HG03066 (cell line): ENCODE results near the gene VAMP4.
"Not testable (repeated sequence)": the region's sequence is repeated elsewhere in the genome, so short reads cannot be mapped to it uniquely, and the experiment has no call there.

Experiments used
- ATAC-seq: cut with Tn5 transposase; IDR thresholded peaks from one replicate; pipeline ENCODE4 v1.9.1; 2021; ENCODE audit warnings: low read depth; ENCODE audit not compliant: unreplicated experiment

VAMP4 gene

GRCh38 chr1:171753685-171754352 lies 12.0 kb upstream of the VAMP4 start:
- ATAC-seq, result no peak

GRCh38 chr1:171753182-171753581 lies 11.3 kb upstream of the VAMP4 start:
- no peak for ATAC-seq

- no peak for ATAC-seq
Observed at GRCh38 chr1:171751221-171751620, 9.4 kb upstream of the VAMP4 start.

- no peak for ATAC-seq
Observed at GRCh38 chr1:171748651-171749050, 6.8 kb upstream of the VAMP4 start.

- no peak for ATAC-seq
Observed at GRCh38 chr1:171744986-171745385, 3.1 kb upstream of the VAMP4 start.

GRCh38 chr1:171743081-171743870 lies 1.4 kb upstream of the VAMP4 start:
- no peak for ATAC-seq

- peak; percentile 13 for ATAC-seq
Observed at GRCh38 chr1:171742577-171742922, 685 bp upstream of the VAMP4 start.

GRCh38 chr1:171740987-171741871 lies 636 bp downstream of the VAMP4 start:
- no peak for ATAC-seq

- ATAC-seq, result no peak
Observed at GRCh38 chr1:171740356-171740863, 1.5 kb downstream of the VAMP4 start.

- no peak for ATAC-seq
Observed at GRCh38 chr1:171739656-171740055, 2.2 kb downstream of the VAMP4 start.

- ATAC-seq, result no peak
Observed at GRCh38 chr1:171738911-171739310, 3.0 kb downstream of the VAMP4 start.

- no peak for ATAC-seq
Observed at GRCh38 chr1:171736196-171736595, 5.7 kb downstream of the VAMP4 start.

GRCh38 chr1:171730052-171730451 lies 11.8 kb downstream of the VAMP4 start:
- ATAC-seq, result no peak

- no peak for ATAC-seq
Observed at GRCh38 chr1:171727778-171728177, 14.1 kb downstream of the VAMP4 start.

GRCh38 chr1:171723180-171723579 lies 18.7 kb downstream of the VAMP4 start:
- ATAC-seq, result not testable (repeated sequence)

GRCh38 chr1:171718848-171719247 lies 23.0 kb downstream of the VAMP4 start:
- no peak for ATAC-seq

GRCh38 chr1:171718216-171718615 lies 23.6 kb downstream of the VAMP4 start:
- no peak for ATAC-seq

GRCh38 chr1:171717062-171717718 lies 24.7 kb downstream of the VAMP4 start:
- no peak for ATAC-seq

GRCh38 chr1:171716616-171717015 lies 25.2 kb downstream of the VAMP4 start:
- no peak for ATAC-seq

- ATAC-seq, result no peak
Observed at GRCh38 chr1:171715813-171716251, 26.0 kb downstream of the VAMP4 start.
